Activated CD4-positive, alpha-beta T cell treated with anti-CD3 and anti-CD28 coated beads, Interleukin-2, amount 50 U/mL, for 16 hours (primary cell): Measurements from ENCODE around the gene CLDN6.

Source experiments
- DNase-seq: peaks from one replicate; pipeline ENCODE4 v3.0.0-alpha.2; 2020

Gene CLDN6

GRCh38 chr16:3027489-3027795, 9.5 kb upstream of the CLDN6 start:
- DNase-seq, result no peak

GRCh38 chr16:3026609-3027488, 8.9 kb upstream of the CLDN6 start:
- no peak for DNase-seq

GRCh38 chr16:3026003-3026378, 8.0 kb upstream of the CLDN6 start:
- DNase-seq, result no peak

GRCh38 chr16:3025032-3026002, 7.3 kb upstream of the CLDN6 start:
- DNase-seq, result no peak

GRCh38 chr16:3023669-3024478, 5.9 kb upstream of the CLDN6 start, which contains the start of the genes HCFC1R1 and THOC6:
Gene HCFC1R1, minus strand, starts transcription at chr16:3023942. Its CDS starts 1 bp downstream, at chr16:3023941.
Gene THOC6, plus strand, starts transcription at chr16:3024035. Its CDS starts 292 bp downstream, at chr16:3024327.
- peak; percentile 98 for DNase-seq

- DNase-seq, result no peak
Measured at GRCh38 chr16:3023415-3023668, 5.4 kb upstream of the CLDN6 start.

GRCh38 chr16:3022684-3023414, 4.9 kb upstream of the CLDN6 start:
- DNase-seq, result peak; percentile 19

- DNase-seq, result peak; percentile 85
Measured at GRCh38 chr16:3022208-3022683, 4.3 kb upstream of the CLDN6 start.

- DNase-seq, result peak; percentile 71
Measured at GRCh38 chr16:3021449-3022207, 3.6 kb upstream of the CLDN6 start.

- DNase-seq, result no peak
Measured at GRCh38 chr16:3020604-3021448, 2.8 kb upstream of the CLDN6 start.

- DNase-seq, result peak; percentile 77
Measured at GRCh38 chr16:3020247-3020603, 2.2 kb upstream of the CLDN6 start, which contains the start of gene TNFRSF12A. Gene TNFRSF12A, plus strand, starts transcription at chr16:3020368. Its CDS starts 30 bp downstream, at chr16:3020398.

GRCh38 chr16:3019594-3020246, 1.7 kb upstream of the CLDN6 start:
- no peak for DNase-seq

GRCh38 chr16:3017344-3017743, 639 bp downstream of the CLDN6 start:
- DNase-seq, result no peak

- no peak for DNase-seq
Measured at GRCh38 chr16:3015865-3016521, 2.0 kb downstream of the CLDN6 start.

GRCh38 chr16:3014971-3015370, 3.0 kb downstream of the CLDN6 start:
- no peak for DNase-seq

GRCh38 chr16:3013998-3014690, 3.8 kb downstream of the CLDN6 start:
- DNase-seq, result no peak

GRCh38 chr16:3013491-3013951, 4.5 kb downstream of the CLDN6 start:
- no peak for DNase-seq

- no peak for DNase-seq
Measured at GRCh38 chr16:3012828-3013420, 5.1 kb downstream of the CLDN6 start, which contains the start of gene CLDN9. Gene CLDN9, plus strand, starts transcription at chr16:3012923. Its CDS starts 440 bp downstream, at chr16:3013363.
